ENCODE results near the gene ZSCAN22.
A peak's percentile ranks its signal among the peaks of the same experiment; 100 is the strongest.

ZSCAN22 gene

GRCh38 chr19:58379246-58379645 is 52.5 kb downstream of the ZSCAN22 start:
- no peak for FAIRE-seq

- no peak for FAIRE-seq
These were observed 53.4 kb downstream of the ZSCAN22 start for GRCh38 chr19:58380037-58380661.

GRCh38 chr19:58380662-58381459 is 54.1 kb downstream of the ZSCAN22 start, which contains the start of gene ZNF837:
Gene ZNF837, minus strand, starts transcription at chr19:58381030. Its CDS starts 11,698 bp downstream, at chr19:58369332.
- peak; percentile 99 for FAIRE-seq

- no peak for FAIRE-seq
These were observed 54.8 kb downstream of the ZSCAN22 start for GRCh38 chr19:58381460-58382212.

- no peak for FAIRE-seq
These were observed 56.3 kb downstream of the ZSCAN22 start for GRCh38 chr19:58382997-58383603.

- FAIRE-seq: no peak
These were observed 58.6 kb downstream of the ZSCAN22 start for GRCh38 chr19:58385313-58385890.

GRCh38 chr19:58385891-58386575 is 59.2 kb downstream of the ZSCAN22 start:
- no peak for FAIRE-seq

- FAIRE-seq: peak; percentile 86
These were observed 60.0 kb downstream of the ZSCAN22 start, which contains the start of gene RPS5 for GRCh38 chr19:58386576-58387337. Gene RPS5, plus strand, starts transcription at chr19:58387269. Its CDS starts 869 bp downstream, at chr19:58388138.

- no peak for FAIRE-seq
These were observed 60.8 kb downstream of the ZSCAN22 start for GRCh38 chr19:58387338-58388174.

GRCh38 chr19:58388175-58388526 is 61.4 kb downstream of the ZSCAN22 start:
- no peak for FAIRE-seq
